H1 (cell line): ENCODE results near the gene ENPP6. TPM values are rescaled to one million over a fixed set of nuclear protein-coding genes. Genes with fewer than 3 reads are reported as not detected.

ENCODE experiments used
- CHD7 ChIP-seq: fragments of 300-600 bp; sonication (generic); IDR thresholded peaks from 2 replicates; pipeline ENCODE4 v1.7.1; 2012; ENCODE audit warnings: low read length, moderate library complexity, mild to moderate bottlenecking, inconsistent platforms; ENCODE audit not compliant: insufficient replicate concordance
- TCF12 ChIP-seq: IDR thresholded peaks from 2 replicates; pipeline ENCODE4 v1.6.1; 2011; ENCODE audit warnings: low read depth, mild to moderate bottlenecking, low read length
- polyA plus RNA-seq, 7 experiments: library from polyadenylated mRNA; depleted of rRNA in 3 of 7; stranded (reverse) in 5 of 7; unstranded in 2 of 7; fragments of >200 nt in 5 of 7; fragments of 200-250 nt in 2 of 7; gene quantifications; 1 replicate in 5 of 7; 2 replicates in 1 of 7; 4 replicates in 1 of 7; pipeline versions ENCODE4 v1.2.1 to v1.2.3, GENCODE V29; 2011 to 2013; ENCODE audit warnings: missing spikeins in 2 of 7, mixed read lengths in 2 of 7
- total RNA-seq: library from RNA; stranded (reverse); fragmentation: NEBNext Ultra II Directional; extraction: Animal tissue kit (Norgen Biotek cat#: 25700); gene quantifications from 2 replicates; pipeline ENCODE4 v1.2.1, GENCODE V29; 2021

Gene ENPP6
- total and polyA plus RNA-seq, 2 of the 8 experiments (the other 6 are each of a cell fraction or from before 2014, with no cell fraction given), result 0.11 to 0.20 TPM

DNA sequence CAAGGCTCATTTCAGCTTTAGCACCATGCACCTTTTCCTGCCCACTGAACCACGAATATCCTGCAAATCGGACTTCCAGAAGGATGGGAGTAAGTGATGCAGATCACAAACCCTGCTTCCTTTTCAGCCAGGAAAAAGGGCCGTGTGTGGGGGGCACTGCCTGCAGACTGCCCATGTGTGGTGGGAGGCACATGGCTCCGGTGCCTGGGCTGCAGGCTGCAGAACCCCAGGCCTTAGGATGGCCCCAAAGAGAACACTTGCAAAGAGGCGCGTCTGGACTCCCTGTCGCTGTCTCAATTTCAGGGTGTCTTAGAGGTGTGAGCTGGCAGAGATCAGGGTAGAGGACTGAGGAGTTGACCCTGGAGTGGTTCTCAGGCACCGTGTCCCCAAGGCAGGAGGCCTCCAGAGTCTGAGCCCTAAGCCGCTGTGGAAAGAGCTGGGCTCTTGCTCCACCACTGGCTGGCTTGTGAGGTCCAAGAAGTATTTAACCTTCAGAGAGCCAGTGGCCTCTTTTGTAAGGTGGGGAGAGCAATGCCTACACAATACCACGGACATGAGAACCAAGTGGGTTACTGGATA is 97.0 kb downstream of the ENPP6 start (continued):
- TF ChIP-seq CHD7 (no peak), TCF12 (no peak)
